HUES48 (cell line): ENCODE data around the gene EGLN1.

Experiments
- H3K27ac ChIP-seq: one replicate; pipeline ENCODE4 v1.7.0; 2013; ENCODE audit warnings: low read depth, low read length, inconsistent platforms
- H3K27me3 ChIP-seq: 2 replicates; pipeline ENCODE4 v1.6.1; 2013; ENCODE audit warnings: mild to moderate bottlenecking, low read length; ENCODE audit not compliant: control insufficient read depth, insufficient read depth
- H3K36me3 ChIP-seq: 2 replicates; pipeline ENCODE4 v1.6.1; 2013; ENCODE audit warnings: low read length; ENCODE audit not compliant: control insufficient read depth, insufficient read depth
- H3K4me1 ChIP-seq: 2 replicates; pipeline ENCODE4 v1.6.1; 2013; ENCODE audit warnings: mild to moderate bottlenecking, low read length; ENCODE audit not compliant: control insufficient read depth, insufficient read depth
- H3K4me3 ChIP-seq: 2 replicates; pipeline ENCODE4 v1.5.1; 2013; ENCODE audit warnings: mild to moderate bottlenecking, low read depth, low read length
- H3K9ac ChIP-seq: 2 replicates; pipeline ENCODE4 v1.6.1; 2013; ENCODE audit warnings: mild to moderate bottlenecking, low read depth, low read length, moderate library complexity
- H3K9me3 ChIP-seq: 2 replicates; pipeline ENCODE4 v1.6.1; 2013; ENCODE audit warnings: low read length; ENCODE audit not compliant: control insufficient read depth, insufficient read depth

Gene EGLN1

GRCh38 chr1:231324660-231325059, 97.4 kb downstream of the EGLN1 start:
- no peak overlapping the region for H3K9ac ChIP-seq
- no peak overlapping the region for H3K4me3 ChIP-seq
- no peaks in the 10 kb centered on the region for H3K36me3 ChIP-seq
- H3K4me1 ChIP-seq, result no peaks in the 10 kb centered on the region
- H3K9me3 ChIP-seq, result no peaks in the 10 kb centered on the region
- no peaks in the 10 kb centered on the region for H3K27me3 ChIP-seq
- no peak overlapping the region for H3K27ac ChIP-seq

GRCh38 chr1:231322880-231323530, 99.1 kb downstream of the EGLN1 start:
- Histone ChIP-seq H3K9me3 (no peaks in the 10 kb centered on the region), H3K4me3 (no peak overlapping the region), H3K4me1 (no peaks in the 10 kb centered on the region), H3K9ac (no peak overlapping the region), H3K36me3 (no peaks in the 10 kb centered on the region), H3K27ac (no peak overlapping the region), H3K27me3 (no peaks in the 10 kb centered on the region)

DNA sequence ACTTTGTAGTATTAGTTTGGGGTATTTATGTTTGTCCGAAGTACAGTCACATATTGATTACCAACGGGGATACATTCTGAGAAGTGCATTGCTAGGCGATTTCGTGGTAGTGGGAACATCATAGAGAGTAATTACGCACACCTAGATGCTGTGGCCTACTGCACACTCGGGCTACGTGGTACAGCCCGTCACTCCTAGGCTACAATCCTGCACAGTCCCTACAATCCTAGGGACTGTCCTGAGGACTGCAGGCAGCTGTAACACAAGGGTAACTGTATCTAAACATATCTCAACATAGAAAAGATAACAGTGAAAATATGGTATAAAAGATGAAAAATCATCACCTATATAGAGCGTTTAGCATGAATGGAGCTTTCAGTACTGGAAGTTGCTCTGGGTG, 103.0 kb downstream of the EGLN1 start:
- no peaks in the 10 kb centered on the region for H3K36me3 ChIP-seq
- H3K4me3 ChIP-seq, result no peak overlapping the region
- no peaks in the 10 kb centered on the region for H3K9me3 ChIP-seq
- no peak overlapping the region for H3K27ac ChIP-seq
- no peaks in the 10 kb centered on the region for H3K27me3 ChIP-seq
- H3K9ac ChIP-seq, result no peak overlapping the region
- H3K4me1 ChIP-seq, result no peaks in the 10 kb centered on the region

DNA sequence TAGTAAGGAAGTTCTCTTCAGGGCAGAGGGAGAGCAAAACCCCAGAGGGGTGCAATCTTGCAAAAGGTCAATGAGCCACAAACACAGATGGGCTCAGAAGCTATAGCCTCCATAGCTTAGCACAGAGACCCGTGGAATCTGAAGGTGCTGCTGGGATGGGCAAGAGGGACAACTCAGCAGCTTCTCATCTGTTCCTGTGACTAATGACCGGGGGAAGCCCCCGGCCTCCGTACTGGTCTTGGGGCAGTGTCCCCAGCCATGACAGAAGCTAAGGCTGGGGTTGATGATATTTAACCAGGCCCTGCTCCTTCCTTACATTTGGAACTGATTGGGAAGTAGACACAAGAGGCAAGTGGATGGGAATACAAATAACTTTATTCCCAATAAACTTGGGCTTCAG, 103.5 kb downstream of the EGLN1 start:
- Histone ChIP-seq H3K27me3 (no peaks in the 10 kb centered on the region), H3K9me3 (no peaks in the 10 kb centered on the region), H3K9ac (no peak overlapping the region), H3K27ac (no peak overlapping the region), H3K36me3 (no peaks in the 10 kb centered on the region), H3K4me3 (no peak overlapping the region), H3K4me1 (no peaks in the 10 kb centered on the region)

GRCh38 chr1:231318015-231318355, 104.1 kb downstream of the EGLN1 start:
- no peaks in the 10 kb centered on the region for H3K36me3 ChIP-seq
- no peaks in the 10 kb centered on the region for H3K27me3 ChIP-seq
- H3K27ac ChIP-seq, result no peak overlapping the region
- H3K9ac ChIP-seq, result no peak overlapping the region
- H3K4me3 ChIP-seq, result no peak overlapping the region
- no peaks in the 10 kb centered on the region for H3K4me1 ChIP-seq
- H3K9me3 ChIP-seq, result no peaks in the 10 kb centered on the region

- Histone ChIP-seq H3K4me3 (no peak overlapping the region), H3K36me3 (no peaks in the 10 kb centered on the region), H3K27me3 (no peaks in the 10 kb centered on the region), H3K27ac (no peak overlapping the region), H3K9ac (no peak overlapping the region), H3K9me3 (no peaks in the 10 kb centered on the region), H3K4me1 (no peaks in the 10 kb centered on the region)
These were observed 104.6 kb downstream of the EGLN1 start for GRCh38 chr1:231317306-231318014.

DNA sequence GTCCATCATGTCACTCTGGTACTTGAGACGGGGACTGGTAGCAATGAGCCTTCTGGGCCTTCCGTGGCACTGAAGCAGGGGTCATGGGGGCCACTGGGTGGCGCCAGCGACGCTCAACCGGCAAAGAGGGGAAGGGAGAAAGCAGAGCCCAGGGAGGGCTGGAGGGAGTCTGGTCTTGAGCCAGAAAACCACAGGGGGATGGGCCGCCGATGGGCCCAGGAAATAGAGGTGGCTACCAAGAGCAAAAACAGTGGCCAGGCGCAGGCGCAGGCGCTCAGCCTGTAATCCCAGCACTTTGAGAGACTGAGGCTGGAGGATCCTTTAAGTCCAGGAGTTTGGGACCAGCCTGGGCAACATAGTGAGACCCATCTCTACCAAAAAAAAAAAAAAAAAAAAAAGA, 106.2 kb downstream of the EGLN1 start:
- Histone ChIP-seq H3K36me3 (no peaks in the 10 kb centered on the region), H3K27me3 (no peaks in the 10 kb centered on the region), H3K9ac (no peak overlapping the region), H3K27ac (no peak overlapping the region), H3K4me1 (no peaks in the 10 kb centered on the region), H3K4me3 (no peak overlapping the region), H3K9me3 (no peaks in the 10 kb centered on the region)
